SHP77 (cell line): ENCODE results near the gene ATIC.

Experiments used
- DNase-seq, 2 experiments: peaks; one replicate each; lab custom pipeline; 2025; lab: John Stamatoyannopoulos, UW

The ATIC gene

DNA sequence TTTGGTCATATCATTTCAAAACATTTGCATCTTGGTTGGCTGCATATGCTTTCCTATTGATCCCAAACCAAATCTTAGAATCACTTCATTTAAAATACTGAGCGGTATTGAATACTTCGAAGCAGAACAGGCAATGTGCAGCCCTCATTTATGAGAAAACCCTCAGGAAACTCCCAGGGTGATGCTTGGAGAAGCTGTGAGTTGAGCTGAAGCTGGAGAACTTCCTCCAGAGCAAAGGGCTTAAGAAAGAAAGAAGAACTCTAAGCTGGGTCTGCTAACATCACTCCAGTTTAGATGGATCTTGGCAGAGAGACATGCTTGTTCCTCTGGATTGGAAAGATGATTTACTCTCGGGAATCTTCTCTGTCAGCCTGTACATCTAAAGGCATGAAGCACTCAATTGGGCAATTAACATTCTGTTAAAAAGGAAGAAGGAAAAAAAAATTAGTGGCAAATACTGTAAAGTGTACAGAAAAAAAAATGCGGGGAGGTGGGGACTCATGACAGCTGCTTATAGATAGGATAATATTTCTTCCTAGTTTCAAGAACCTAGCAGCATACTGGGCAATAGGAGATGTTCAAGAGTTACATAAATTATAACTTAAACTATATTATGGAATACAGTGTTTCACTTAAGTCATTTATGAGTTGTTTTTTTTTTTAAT is 49.5 kb downstream of the ATIC start:
- DNase-seq, result no peak

DNA sequence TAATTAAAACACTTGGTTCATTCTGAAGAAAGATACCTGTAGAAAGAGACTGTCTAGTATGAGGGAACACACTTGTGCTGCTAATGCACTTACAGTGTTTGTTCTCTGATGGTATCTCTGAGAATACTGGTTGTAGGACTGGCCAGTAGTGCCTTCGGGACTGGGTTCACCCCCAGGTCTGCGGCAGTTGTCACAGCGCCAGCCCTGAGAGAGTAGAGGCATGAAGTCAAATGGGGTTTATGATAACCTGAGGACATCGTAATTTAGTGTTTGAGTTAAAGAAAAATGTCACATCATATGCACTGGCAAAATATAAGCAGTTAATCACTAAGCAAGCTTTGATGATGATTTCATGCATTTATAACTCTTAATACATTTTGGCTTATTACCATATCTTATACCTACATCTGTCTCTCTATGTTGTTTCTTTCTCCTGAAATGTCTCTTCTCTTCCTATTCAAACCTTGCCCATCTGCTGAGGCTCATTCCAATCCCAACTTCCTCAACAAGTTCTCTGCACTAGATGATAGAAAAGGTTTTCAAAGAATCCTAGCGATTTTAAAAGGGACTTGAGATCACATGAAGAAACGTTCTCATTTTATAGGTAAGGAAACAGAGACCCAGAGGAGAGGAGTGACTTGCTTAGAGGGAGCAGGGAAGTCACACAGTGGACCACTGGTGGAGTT is 50.2 kb downstream of the ATIC start:
- DNase-seq, result no peak

DNA sequence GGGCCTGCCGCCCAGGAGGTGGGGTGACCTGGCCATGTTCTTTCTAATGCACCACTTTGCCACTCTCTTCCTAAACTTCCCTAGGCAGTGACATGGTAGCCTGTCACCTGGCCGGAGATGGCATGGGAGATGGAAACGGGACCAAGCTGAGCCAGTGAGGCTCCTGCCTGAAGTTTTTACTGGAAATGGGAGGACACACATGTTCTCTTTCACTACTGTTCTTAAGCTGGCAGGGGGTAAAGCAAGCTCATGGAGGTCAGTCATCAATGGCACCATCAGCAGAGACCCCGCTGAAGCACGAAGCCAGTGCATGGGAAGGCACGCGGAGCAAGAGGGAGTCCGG is 50.7 kb downstream of the ATIC start:
- DNase-seq, result no peak

GRCh38 chr2:215363039-215363438 is 51.2 kb downstream of the ATIC start:
- DNase-seq, result no peak

DNA sequence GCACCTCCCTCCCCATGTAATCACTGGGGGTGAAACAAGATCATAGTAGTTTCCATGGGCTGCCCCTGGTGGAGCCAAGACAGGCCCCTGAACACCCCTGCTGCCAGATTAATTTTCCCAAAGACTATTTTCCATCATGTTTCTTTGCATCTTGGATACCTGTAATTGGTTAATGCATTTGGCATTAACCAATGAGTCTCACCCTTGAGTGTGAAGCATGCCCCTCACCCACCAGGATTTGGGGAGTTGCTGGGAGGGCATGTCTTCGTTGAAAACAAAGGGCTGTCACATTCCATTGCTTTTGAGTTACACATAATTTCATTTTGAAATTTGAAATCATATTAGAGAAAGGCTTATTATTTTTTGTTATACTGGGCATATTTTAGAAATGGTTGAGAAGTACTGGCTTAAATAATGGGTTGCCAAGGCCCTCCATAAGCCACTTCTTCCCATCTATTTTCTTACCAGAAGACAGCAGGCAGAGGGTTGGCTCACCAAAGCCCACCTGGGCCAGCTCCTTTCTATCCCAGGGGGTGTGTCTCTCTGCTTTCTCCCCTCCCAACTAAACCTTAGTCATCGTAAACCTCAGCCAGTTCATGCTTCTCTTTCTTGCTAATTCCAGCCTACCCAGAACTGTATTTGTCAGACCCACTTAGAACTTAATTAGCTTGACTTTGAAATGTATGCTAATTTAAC is 51.8 kb downstream of the ATIC start:
- DNase-seq, result no peak

- DNase-seq, result no peak
Observed at GRCh38 chr2:215364157-215365155, 52.6 kb downstream of the ATIC start.

GRCh38 chr2:215365184-215365658 is 53.4 kb downstream of the ATIC start:
- no peak for DNase-seq

GRCh38 chr2:215366440-215367032 is 54.7 kb downstream of the ATIC start:
- no peak for DNase-seq

DNA sequence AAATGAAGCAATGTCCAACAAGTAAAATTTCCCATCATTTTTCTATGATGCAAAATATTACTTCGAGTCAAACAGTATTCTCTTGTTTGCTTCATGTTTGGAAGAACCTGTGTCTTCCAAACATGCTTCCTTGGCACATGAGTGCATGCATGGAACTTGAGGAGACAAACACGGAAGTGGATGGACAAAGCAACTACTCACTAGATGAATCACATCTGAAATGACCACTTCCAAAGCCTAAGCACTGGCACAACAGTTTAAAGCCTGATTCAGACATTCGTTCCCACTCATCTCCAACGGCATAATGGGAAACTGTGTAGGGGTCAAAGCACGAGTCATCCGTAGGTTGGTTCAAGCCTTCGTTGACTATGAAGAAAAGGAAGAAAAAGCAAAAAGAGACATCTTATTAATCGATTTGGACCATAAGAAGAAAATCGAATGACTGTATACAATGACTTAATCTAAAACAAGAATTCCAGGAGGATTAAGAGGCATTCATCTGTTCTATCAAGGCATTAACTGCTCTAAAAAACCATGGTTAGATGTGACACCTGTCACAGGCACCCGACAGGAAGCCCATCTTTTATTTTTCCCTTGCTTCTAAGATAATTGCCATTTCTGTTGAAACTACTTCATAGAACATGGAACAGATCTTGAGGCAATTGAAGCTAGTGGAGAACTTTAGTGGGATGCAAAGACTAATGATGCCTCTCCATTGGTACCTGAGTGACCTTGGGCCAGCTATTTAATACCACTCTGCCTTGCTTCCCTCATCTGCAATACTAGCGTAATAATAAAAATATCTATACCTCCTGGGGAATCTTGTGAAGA is 56.0 kb downstream of the ATIC start:
- no peak for DNase-seq

GRCh38 chr2:215368493-215368809 is 56.6 kb downstream of the ATIC start:
- no peak for DNase-seq

DNA sequence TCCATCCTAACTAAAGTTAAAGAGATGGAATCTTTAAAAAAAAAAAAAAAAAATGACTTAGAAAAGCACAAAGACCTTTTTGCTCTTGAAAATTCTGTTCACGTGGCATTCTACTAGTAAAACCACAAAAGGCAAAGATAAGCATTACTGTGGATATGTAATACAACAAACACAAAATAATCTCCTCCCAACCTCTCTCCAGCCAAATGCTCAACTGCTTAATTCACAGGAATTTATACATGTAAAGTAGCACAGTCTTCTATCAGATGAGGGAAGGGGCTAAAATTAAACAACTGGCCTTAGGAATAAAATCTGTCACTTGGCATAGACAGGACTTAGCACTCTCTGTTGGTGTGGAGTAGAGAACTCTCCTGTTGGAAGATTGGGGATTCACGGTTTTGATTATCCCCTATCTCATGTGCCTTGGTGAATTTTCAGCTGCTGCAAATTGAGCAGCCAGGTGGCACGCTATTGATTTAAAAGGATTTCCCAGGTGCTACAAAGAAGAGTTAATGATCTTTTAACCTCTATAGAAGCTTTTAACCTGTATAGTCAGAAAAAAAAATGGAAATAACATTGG is 57.4 kb downstream of the ATIC start:
- DNase-seq, result no peak

DNA sequence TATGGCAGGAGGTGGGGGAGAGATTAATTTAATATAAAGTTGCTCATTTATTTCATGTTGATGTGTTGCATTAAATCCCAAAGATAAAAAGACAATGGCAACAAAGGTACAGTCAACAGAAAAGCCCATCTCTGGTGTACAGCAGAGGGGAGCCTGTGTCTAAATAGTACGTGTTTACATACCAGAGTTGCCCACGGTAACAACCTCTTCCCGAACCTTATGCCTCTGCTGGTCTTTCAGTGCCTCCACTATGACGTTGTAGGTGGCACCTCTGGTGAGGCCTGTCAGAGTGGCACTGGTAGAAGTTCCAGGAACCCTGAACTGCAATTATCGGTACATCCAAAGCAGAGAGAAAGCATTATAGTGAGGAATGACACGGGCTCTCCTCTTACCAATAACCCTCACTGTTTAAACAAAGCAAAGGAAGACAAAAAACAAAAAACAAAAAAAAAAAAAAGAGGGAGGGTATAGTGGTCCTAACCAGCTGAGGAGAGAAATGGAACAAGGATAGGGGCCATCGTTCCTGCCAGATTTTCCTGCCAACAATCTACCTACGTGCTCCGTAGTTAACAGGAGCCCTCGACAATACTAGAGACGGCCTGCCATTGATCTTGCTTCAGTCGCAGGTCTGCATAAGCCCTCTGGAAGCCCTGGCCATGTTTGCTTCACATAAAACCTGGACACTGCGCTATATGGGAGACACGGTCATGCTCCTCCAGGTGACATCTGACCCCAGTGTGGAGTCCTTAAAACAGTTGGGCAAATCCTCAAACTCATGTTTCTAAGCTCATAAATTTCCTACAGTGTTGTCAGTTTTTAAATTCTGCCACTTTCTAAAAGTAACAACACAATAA is 58.5 kb downstream of the ATIC start:
- peak in 1 of 2 experiments; percentile 1 for DNase-seq

GRCh38 chr2:215371915-215372897 is 60.3 kb downstream of the ATIC start:
- DNase-seq, result no peak

DNA sequence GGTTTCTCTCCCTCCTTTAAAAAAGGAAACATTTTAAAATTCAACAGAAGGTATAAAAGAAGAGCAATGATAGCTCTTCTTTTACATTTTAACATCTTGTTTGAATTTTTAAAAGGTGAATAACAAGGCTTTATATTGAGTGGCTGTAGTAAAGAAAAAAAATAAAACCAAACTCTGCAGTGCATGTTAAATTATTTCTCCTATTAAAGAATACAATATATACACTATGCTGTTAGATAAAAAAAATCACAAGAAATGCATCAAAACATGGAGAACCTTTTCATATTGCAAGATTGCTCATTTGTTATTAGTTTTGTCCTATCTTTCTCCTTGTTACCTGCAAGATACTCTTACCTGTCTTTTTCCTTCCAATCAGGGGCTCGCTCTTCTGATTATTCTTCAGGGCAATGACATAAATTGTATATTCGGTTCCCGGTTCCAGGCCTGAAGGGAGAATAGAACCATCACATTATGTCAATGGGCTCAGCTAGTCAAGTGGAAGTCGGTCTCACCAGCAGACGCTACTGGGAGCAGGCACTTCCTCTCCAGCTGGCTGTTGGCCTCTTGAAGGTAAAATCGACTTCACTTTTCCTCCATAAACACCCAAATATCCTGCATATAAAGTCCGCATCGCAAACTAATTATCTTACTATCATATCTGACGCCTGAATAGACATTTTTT is 61.2 kb downstream of the ATIC start:
- DNase-seq, result no peak

- DNase-seq, result no peak
Observed at GRCh38 chr2:215374002-215374401, 62.1 kb downstream of the ATIC start.

- no peak for DNase-seq
Observed at GRCh38 chr2:215374642-215375466, 63.0 kb downstream of the ATIC start.

- no peak for DNase-seq
Observed at GRCh38 chr2:215375467-215375830, 63.6 kb downstream of the ATIC start.
